ENCODE data around the gene SPTBN4.
A peak's percentile ranks its signal among the peaks of the same experiment; 100 is the strongest.

The SPTBN4 gene

GRCh38 chr19:40565355-40565754, 98.6 kb downstream of the SPTBN4 start:
- DNase-seq (ENCODE audit: low read depth, low spot score) = no peak
- in situ Hi-C loops (cut with HindIII; ENCODE audit: low sequenced_read_pairs) = no loop called here
- no peak for TF ChIP-seq CTCF (IDR thresholded peaks at IDR 0.05; ENCODE audit: low read depth, low read length)
- H3K4me3 ChIP-seq (ENCODE audit: low read depth, low read length) = no peak overlapping the region

GRCh38 chr19:40565910-40566495, 99.2 kb downstream of the SPTBN4 start:
- TF ChIP-seq CTCF (IDR thresholded peaks at IDR 0.05; ENCODE audit: low read depth, low read length) = no peak
- no peak for DNase-seq (ENCODE audit: low read depth, low spot score)
- no peak overlapping the region for H3K4me3 ChIP-seq (ENCODE audit: low read depth, low read length)
- in situ Hi-C loops (cut with HindIII; ENCODE audit: low sequenced_read_pairs) = no loop called here

- no peak overlapping the region for H3K4me3 ChIP-seq (ENCODE audit: low read depth, low read length)
- in situ Hi-C loops (cut with HindIII; ENCODE audit: low sequenced_read_pairs) = no loop called here
- no peak for DNase-seq (ENCODE audit: low read depth, low spot score)
Observed at GRCh38 chr19:40567040-40567749, 100.4 kb downstream of the SPTBN4 start.

GRCh38 chr19:40567750-40568494, 101.1 kb downstream of the SPTBN4 start:
- in situ Hi-C loops (cut with HindIII; ENCODE audit: low sequenced_read_pairs) = no loop called here
- H3K4me3 ChIP-seq (ENCODE audit: low read depth, low read length) = no peak overlapping the region
- no peak for DNase-seq (ENCODE audit: low read depth, low spot score)
- TF ChIP-seq CTCF (IDR thresholded peaks at IDR 0.05; ENCODE audit: low read depth, low read length) = no peak

More at GRCh38 chr19:40567040-40567749, 100.4 kb downstream of the SPTBN4 start:
- TF ChIP-seq CTCF (IDR thresholded peaks at IDR 0.05; ENCODE audit: low read depth, low read length) = no peak

- in situ Hi-C loops (cut with HindIII; ENCODE audit: low sequenced_read_pairs) = no loop called here
- TF ChIP-seq CTCF (IDR thresholded peaks at IDR 0.05; ENCODE audit: low read depth, low read length) = no peak
- H3K4me3 ChIP-seq (ENCODE audit: low read depth, low read length) = peak overlapping the region; percentile 53
- peak; percentile 100 for DNase-seq (ENCODE audit: low read depth, low spot score)
Observed at GRCh38 chr19:40570313-40571004, 103.7 kb downstream of the SPTBN4 start.

- TF ChIP-seq CTCF (IDR thresholded peaks at IDR 0.05; ENCODE audit: low read depth, low read length) = no peak
- in situ Hi-C loops (cut with HindIII; ENCODE audit: low sequenced_read_pairs) = no loop called here
- H3K4me3 ChIP-seq (ENCODE audit: low read depth, low read length) = no peak overlapping the region
- no peak for DNase-seq (ENCODE audit: low read depth, low spot score)
Observed at GRCh38 chr19:40571005-40571318, 104.2 kb downstream of the SPTBN4 start.

Measured in astrocyte of the spinal cord (primary cell).